GM13977 (cell line): ENCODE results near the gene LYPD6.

Experiments used
- DNase-seq: peaks from one replicate; pipeline ENCODE4 v3.0.0; 2012; ENCODE audit warnings: low spot score
- CTCF ChIP-seq: IDR thresholded peaks from 2 replicates; pipeline ENCODE4 v1.5.1; 2012; ENCODE audit warnings: mild to moderate bottlenecking, control low read depth; ENCODE audit not compliant: insufficient read depth; ENCODE audit errors: extremely low read depth, missing control alignments
- in situ Hi-C: fragments of 300-500 bp; cut with MboI; formaldehyde crosslinking; loops from one replicate; pipeline ENCODE4 v1.12.0; 2022; ENCODE audit warnings: low sequenced_read_pairs, low pct_unique_long_range_greater_than_20kb, mixed read lengths, inconsistent platforms; ENCODE audit not compliant: unreplicated experiment

Gene LYPD6

GRCh38 chr2:149339324-149339723 lies 8.9 kb downstream of the LYPD6 start:
- DNase-seq = no peak
- in situ Hi-C loops = no loop called here
- no peak for TF ChIP-seq CTCF

GRCh38 chr2:149342509-149342908 lies 12.1 kb downstream of the LYPD6 start:
- in situ Hi-C loops = no loop called here
- TF ChIP-seq CTCF = no peak
- DNase-seq = no peak

GRCh38 chr2:149344105-149344504 lies 13.7 kb downstream of the LYPD6 start:
- TF ChIP-seq CTCF = no peak
- in situ Hi-C loops = no loop called here
- no peak for DNase-seq

GRCh38 chr2:149346272-149346671 lies 15.9 kb downstream of the LYPD6 start:
- TF ChIP-seq CTCF = no peak
- DNase-seq = no peak
- in situ Hi-C loops = no loop called here

GRCh38 chr2:149348291-149348690 lies 17.9 kb downstream of the LYPD6 start:
- no peak for TF ChIP-seq CTCF
- in situ Hi-C loops = no loop called here
- no peak for DNase-seq

- no peak for DNase-seq
- in situ Hi-C loops = no loop called here
- TF ChIP-seq CTCF = no peak
Measured at GRCh38 chr2:149353421-149353820, 23.0 kb downstream of the LYPD6 start.
